Fibroblast of skin of left quadriceps (primary cell): ENCODE results near the gene GAS7.
"Not testable (repeated sequence)": the region's sequence is repeated elsewhere in the genome, so short reads cannot be mapped to it uniquely, and the experiment has no call there.

Source experiments
- DNase-seq, 2 experiments: peaks; one replicate each; pipeline ENCODE4 v3.0.0-alpha.2; 2013; ENCODE audit warnings: low read depth in 2 of 2

Gene GAS7

GRCh38 chr17:10073941-10074340 lies 124.5 kb downstream of the GAS7 start:
- no peak for DNase-seq

- no peak for DNase-seq
These were observed 125.6 kb downstream of the GAS7 start for GRCh38 chr17:10072556-10073425.

GRCh38 chr17:10072086-10072485 lies 126.3 kb downstream of the GAS7 start:
- no peak for DNase-seq

- no peak for DNase-seq
These were observed 127.3 kb downstream of the GAS7 start for GRCh38 chr17:10071141-10071540.

GRCh38 chr17:10070690-10071089 lies 127.7 kb downstream of the GAS7 start:
- DNase-seq = no peak

GRCh38 chr17:10069301-10069700 lies 129.1 kb downstream of the GAS7 start:
- DNase-seq = no peak

- DNase-seq = no peak
These were observed 130.8 kb downstream of the GAS7 start for GRCh38 chr17:10067446-10068143.

GRCh38 chr17:10064536-10064935 lies 133.9 kb downstream of the GAS7 start:
- no peak for DNase-seq

GRCh38 chr17:10063730-10064241 lies 134.6 kb downstream of the GAS7 start:
- no peak for DNase-seq

- no peak for DNase-seq
These were observed 135.6 kb downstream of the GAS7 start for GRCh38 chr17:10062691-10063385.

GRCh38 chr17:10061111-10061845 lies 137.1 kb downstream of the GAS7 start:
- DNase-seq = peak; percentile 84 to 86

GRCh38 chr17:10060526-10060925 lies 137.9 kb downstream of the GAS7 start:
- no peak for DNase-seq

GRCh38 chr17:10059684-10060211 lies 138.7 kb downstream of the GAS7 start:
- DNase-seq = no peak

GRCh38 chr17:10058921-10059683 lies 139.3 kb downstream of the GAS7 start:
- no peak for DNase-seq

GRCh38 chr17:10057466-10057865 lies 140.9 kb downstream of the GAS7 start:
- not testable (repeated sequence) for DNase-seq

- DNase-seq = no peak
These were observed 143.0 kb downstream of the GAS7 start for GRCh38 chr17:10055262-10055975.

GRCh38 chr17:10053782-10054540 lies 144.4 kb downstream of the GAS7 start:
- no peak for DNase-seq

GRCh38 chr17:10052106-10052813 lies 146.1 kb downstream of the GAS7 start:
- no peak for DNase-seq
